SHP77 treated with DMSO at 0.1 percent for 48 hours (cell line): ENCODE data around the gene EPB41L3.
"Not testable (repeated sequence)": the region's sequence is repeated elsewhere in the genome, so short reads cannot be mapped to it uniquely, and the experiment has no call there.

Experiments used
- DNase-seq: peaks from one replicate; lab custom pipeline; 2025; lab: John Stamatoyannopoulos, UW

The EPB41L3 gene

GRCh38 chr18:5496305-5496704, 47.5 kb downstream of the EPB41L3 start:
- DNase-seq: no peak

GRCh38 chr18:5490753-5491480, 52.9 kb downstream of the EPB41L3 start:
- DNase-seq: no peak

GRCh38 chr18:5488844-5489243, 55.0 kb downstream of the EPB41L3 start:
- no peak for DNase-seq

DNA sequence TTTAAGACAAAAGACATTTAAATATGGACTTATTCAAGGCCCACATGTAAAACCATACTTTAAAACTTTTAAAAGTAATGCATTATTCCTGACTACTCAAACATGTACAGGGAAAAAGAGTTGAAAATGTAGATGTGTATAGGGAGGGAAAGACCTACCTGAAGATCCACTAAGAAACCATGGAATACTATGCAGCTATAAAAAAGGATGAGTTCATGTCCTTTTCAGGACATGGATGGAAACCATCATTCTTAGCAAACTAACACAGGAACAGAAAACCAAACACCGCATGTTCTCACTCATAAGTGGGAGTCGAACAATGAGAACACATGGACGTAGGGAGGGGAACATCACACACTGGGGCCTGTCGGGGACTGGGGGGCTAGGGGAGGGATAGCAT, 55.8 kb downstream of the EPB41L3 start:
- DNase-seq: not testable (repeated sequence)

DNA sequence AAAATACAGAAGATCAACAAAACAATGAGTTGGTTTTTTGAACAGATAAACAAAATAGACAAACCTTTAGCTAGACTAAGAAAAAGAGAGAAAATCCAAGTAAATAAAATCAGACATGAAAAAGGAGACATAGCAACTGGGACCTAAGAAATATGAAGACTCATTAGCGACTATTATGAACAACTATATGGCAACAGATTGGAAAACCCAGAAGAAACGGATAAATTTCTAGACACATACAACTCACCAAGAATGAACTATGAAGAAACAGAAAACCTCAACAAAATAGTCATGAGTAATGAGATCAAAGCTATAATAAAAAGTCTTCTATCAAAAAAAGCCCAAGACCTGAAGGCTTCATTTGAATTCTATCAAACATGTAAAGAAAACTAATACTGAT, 59.3 kb downstream of the EPB41L3 start:
- no peak for DNase-seq

- no peak for DNase-seq
Observed at GRCh38 chr18:5481621-5482020, 62.2 kb downstream of the EPB41L3 start.

- no peak for DNase-seq
Observed at GRCh38 chr18:5478261-5478660, 65.5 kb downstream of the EPB41L3 start.

DNA sequence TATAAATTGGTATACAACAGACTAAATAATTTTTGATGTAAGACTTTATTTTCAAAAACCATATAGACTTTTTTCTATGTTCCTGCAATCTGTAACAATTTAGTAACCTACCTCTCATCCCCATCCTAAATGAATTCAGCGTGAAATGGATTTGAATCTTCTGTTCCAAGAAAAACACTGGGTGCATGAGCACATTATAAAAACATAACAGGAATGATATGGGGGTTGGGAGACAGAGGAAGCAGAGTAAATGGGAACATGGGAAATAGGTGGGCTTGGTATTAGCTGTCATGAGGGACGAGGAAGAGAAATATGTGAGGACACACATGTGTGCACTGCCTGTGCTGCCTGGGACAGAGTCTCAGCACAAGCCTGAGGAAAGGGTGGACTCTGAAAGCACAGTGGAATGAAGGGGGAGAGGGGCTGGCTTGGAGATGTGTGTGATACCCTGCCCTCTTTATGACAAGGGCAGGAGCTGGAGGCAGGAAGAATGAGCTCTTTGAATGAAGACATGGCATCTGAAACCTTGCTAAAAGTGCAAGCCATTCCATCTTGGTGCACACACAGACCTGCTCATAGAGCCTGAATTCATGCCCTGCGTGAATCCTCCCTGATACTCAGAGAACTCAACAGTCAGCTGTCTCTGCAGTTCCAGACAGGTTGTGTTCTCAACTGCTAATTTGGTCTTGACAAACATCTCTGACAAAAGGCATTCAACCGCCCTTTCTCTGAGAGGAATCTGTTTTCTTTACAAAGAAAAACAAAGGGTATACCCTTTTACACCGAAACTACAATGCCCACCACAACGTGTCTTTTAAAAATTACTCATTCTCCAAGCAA, 66.6 kb downstream of the EPB41L3 start:
- no peak for DNase-seq

- DNase-seq: no peak
Observed at GRCh38 chr18:5475267-5475666, 68.5 kb downstream of the EPB41L3 start.

DNA sequence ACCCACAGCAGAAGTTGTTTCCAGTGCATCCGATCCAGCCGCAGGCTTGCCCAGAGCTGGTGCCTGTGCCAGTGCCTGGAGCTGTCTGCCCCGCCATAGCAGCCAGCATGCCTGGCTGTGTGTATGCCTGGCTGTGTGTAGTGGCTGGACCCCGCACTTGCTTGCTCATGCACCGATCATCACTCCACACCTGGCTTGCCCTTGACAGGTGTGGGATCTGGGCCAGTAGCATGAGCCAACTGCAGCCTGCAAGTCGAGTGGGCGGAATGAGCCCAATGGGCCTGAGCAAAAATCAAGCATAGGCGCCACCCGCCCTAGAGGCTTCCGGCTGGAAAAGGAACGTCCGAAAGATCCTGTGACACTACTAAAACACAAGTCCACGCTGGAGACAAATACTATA, 74.5 kb downstream of the EPB41L3 start:
- DNase-seq: no peak

GRCh38 chr18:5468394-5468793, 75.4 kb downstream of the EPB41L3 start:
- DNase-seq: no peak

- no peak for DNase-seq
Observed at GRCh38 chr18:5467671-5468070, 76.1 kb downstream of the EPB41L3 start.

GRCh38 chr18:5466256-5466655, 77.5 kb downstream of the EPB41L3 start:
- DNase-seq: no peak

DNA sequence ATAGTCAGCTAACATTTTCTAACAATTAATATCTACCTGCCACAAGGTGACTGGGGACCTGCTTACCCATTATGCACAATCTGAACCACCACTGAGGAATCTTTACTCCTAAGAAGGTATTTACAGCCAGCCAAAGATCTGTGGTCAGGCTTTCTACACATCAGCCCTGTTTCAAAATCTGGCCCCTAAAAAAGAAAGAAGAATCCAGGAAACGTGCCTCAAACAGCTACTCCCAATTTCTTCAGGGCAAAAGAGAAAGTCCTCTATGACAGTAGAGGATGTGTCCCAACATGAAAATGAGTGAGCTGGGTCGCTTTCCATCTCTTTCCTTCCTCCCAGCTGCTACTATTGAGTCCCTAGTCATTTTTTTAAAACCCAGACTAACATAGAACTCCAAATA, 79.5 kb downstream of the EPB41L3 start:
- no peak for DNase-seq

DNA sequence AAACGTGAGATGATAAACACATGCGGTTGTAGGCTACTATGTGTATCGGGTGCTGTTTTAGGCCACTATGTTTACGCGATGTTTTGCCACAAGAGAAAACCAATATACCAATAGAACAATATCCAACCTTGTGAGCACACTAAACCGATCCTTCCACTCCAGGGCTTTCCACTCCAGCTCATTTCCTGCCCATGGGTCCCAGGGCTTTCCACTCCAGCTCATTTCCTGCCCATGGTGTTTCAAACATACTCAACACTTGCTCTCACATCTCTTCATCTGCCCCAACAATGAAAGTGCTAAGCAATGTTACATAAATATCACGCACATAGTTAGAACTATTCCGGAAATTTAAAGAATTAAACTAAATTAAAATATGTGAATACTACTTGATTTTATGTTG, 80.0 kb downstream of the EPB41L3 start:
- no peak for DNase-seq

GRCh38 chr18:5463390-5463789, 80.4 kb downstream of the EPB41L3 start:
- DNase-seq: no peak

DNA sequence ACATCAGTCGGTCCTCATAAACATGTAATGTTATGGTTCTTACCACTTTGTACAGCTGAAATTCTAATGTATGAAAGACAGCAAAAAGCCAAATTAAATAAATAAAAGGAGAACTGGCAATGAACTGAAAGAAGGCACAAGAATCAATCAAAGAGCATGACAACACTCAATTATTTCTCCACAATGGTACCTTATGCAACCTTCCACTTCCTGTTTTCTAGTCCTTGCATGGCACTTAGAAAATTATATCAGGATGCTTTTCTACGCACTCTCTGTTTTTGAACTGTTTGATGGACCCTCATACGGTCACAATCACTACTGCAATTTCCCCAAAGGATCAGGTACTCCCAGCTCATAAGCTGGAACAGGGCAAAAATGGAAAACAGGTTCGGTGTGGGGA, 81.6 kb downstream of the EPB41L3 start:
- DNase-seq: no peak

DNA sequence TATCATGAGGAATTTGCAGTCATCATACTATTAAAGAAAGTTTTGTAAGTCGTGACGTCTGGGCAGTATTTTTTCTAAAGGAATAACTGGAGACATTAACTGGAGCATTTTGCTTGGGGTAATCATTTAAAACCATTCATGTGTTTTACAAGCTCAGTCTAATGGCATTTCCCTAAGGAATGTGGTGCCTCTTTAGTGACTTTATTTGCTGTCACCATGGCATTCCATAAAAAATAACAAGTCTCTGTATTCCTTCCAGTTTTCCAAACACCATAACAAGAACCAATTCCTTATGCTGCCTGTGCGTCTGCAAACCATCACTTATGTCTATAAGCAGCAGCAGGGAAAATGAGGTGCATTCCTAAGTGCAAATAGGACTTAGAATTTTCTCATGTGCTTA, 82.8 kb downstream of the EPB41L3 start:
- DNase-seq: no peak

- no peak for DNase-seq
Observed at GRCh38 chr18:5457462-5457957, 86.3 kb downstream of the EPB41L3 start.

- DNase-seq: no peak
Observed at GRCh38 chr18:5456577-5457461, 87.0 kb downstream of the EPB41L3 start.

- DNase-seq: no peak
Observed at GRCh38 chr18:5455674-5456073, 88.1 kb downstream of the EPB41L3 start.

DNA sequence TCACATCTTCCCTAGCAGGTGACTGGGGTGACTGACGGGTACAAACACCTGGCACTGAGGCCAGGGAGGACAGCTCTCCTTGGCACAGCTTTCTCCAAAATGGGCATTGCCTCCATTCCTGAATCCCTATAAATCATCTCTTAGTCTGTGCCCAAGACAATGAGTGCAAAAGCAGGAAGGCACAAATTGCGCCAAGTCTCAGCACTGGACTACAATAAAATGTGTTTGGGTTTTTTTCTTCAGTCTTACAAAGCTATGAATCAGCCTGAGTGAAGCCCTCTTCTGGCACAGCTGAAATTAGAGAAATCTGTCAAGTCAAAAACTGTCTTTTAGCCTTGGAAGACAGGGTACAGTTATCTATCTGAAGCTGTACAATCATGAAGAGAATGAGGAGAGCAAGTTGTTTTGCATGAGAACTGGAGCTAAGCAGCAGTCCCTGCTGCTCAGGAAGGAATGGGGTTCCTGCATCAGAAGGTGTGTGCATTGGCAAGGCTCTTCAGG, 90.8 kb downstream of the EPB41L3 start:
- DNase-seq: no peak
